Retinal pigment epithelial cell (primary cell): ENCODE measurements around the gene KCNJ10.

Experiments
- DNase-seq: peaks from one replicate; pipeline ENCODE4 v3.0.0-alpha.2; 2010; ENCODE audit warnings: low read depth
- H3K4me3 ChIP-seq: 2 replicates; pipeline ENCODE4 v1.5.1; 2011; ENCODE audit warnings: mild to moderate bottlenecking, low read length, control low read depth, moderate library complexity
- CTCF ChIP-seq: conservative IDR thresholded peaks from 2 replicates; pipeline ENCODE4 v1.5.1; 2011; ENCODE audit warnings: low read depth, low read length, control low read depth, inconsistent platforms

Gene KCNJ10

GRCh38 chr1:159981351-159982055, 88.5 kb downstream of the KCNJ10 start:
- TF ChIP-seq CTCF: no peak
- no peak overlapping the region for H3K4me3 ChIP-seq
- no peak for DNase-seq

- DNase-seq: no peak
- no peak overlapping the region for H3K4me3 ChIP-seq
- TF ChIP-seq CTCF: no peak
These were observed 89.2 kb downstream of the KCNJ10 start for GRCh38 chr1:159980786-159981185.

DNA sequence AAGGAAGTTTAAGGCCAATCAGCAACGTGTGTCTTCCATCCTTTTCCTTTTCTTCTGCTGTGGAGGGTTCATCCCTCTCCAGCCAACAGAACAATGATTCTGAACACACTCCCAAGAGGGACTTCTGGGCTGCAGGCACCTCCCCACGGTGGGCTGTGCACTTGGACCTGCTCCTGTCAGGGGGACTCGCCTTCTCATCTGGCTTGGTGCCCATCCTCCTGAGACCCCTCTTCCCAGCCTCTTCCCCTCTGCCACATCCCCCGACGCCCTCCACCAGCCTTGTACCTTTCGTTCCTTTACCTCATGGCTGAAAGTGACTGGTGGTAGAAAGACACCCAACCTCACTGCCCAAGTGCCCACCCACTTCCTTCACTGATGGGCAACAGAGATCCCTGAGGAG, 89.9 kb downstream of the KCNJ10 start:
- no peak for TF ChIP-seq CTCF
- no peak overlapping the region for H3K4me3 ChIP-seq
- DNase-seq: no peak

DNA sequence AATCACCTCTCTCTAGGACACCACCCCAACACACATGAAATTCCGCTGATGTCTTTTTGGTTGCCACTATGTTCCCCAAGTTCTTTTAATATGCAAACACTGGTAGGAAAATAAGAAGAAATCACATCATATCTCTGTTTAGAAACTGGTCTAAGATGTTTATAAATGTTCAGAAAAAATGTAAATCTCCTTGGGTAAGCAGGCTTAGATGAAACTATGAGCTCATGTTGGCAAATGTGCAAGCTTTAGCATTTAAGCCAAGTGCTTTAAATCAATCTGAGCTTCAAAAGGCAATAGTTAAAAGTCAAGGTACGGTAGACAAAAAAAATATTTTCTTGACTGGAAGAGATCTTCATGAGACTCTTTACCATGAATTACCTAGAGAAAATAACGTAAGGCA, 90.7 kb downstream of the KCNJ10 start:
- H3K4me3 ChIP-seq: no peak overlapping the region
- no peak for TF ChIP-seq CTCF
- no peak for DNase-seq

- H3K4me3 ChIP-seq: no peak overlapping the region
- no peak for DNase-seq
- no peak for TF ChIP-seq CTCF
These were observed 91.9 kb downstream of the KCNJ10 start for GRCh38 chr1:159978107-159978398.

GRCh38 chr1:159977364-159978106, 92.4 kb downstream of the KCNJ10 start:
- TF ChIP-seq CTCF: no peak
- H3K4me3 ChIP-seq: no peak overlapping the region
- no peak for DNase-seq
